ENCODE measurements around the gene PTPRG. TPM values are rescaled to one million over a fixed set of nuclear protein-coding genes. Genes with fewer than 3 reads are reported as not detected.
A peak's percentile ranks its signal among the peaks of the same experiment; 100 is the strongest.

PTPRG gene
- total and polyA plus RNA-seq, 2 donors: 3.9 to 4.1 TPM

DNA sequence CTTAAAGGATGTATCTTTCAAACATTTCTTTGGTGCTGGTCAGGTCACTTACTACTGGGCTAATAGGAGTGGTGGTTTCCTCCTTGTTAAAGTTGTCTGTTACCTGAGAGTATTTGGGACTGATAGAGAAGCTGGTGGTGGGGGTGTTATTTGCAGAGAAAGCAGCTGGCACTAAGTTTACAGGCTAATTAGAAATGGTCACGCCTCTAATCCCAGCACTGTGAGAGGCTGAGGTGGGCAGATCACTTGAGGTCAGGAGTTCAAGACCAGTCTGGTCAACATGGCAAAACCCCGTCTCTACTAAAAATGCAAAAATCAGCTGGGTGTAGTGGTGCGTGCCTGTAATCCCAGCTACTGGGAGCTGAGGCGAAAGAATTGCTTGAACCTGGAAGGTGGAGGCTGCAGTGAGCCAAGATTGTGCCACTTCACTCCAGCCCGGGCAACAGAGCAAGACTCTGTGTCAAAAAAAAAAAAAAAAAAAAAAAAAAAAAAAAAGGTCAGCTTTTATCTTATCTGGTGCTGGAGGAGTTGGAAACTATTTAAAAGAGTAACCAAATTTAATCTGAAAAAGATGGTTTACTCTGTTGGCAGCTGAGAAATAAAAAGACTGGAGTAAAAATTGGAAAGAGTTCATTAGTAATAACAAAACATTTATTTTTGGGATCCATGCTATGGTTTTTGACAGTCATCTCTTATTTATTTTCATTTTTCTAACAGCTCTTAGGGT is 332.6 kb downstream of the PTPRG start:
- Histone ChIP-seq H3K4me3 (ENCODE audit: low read length in 2 of 2) (no peak overlapping the region), H3K4me1 (ENCODE audit: control insufficient read depth in 2 of 2, insufficient read depth in 2 of 2, low read length in 2 of 2) (no peaks in the 10 kb centered on the region), H3K27me3 (ENCODE audit: control insufficient read depth in 2 of 2, insufficient read depth in 1 of 2, low read length in 1 of 2) (no peaks in the 10 kb centered on the region), H3K27ac (ENCODE audit: low read depth in 1 of 2, low read length in 1 of 2) (no peak overlapping the region), H3K36me3 (ENCODE audit: control insufficient read depth in 2 of 2, insufficient read depth in 2 of 2, low read length in 1 of 2) (no peaks in the 10 kb centered on the region), H3K9me3 (ENCODE audit: control insufficient read depth in 2 of 2, insufficient read depth in 1 of 2, low read length in 1 of 2) (no peaks in the 10 kb centered on the region)
- DNase-seq (ENCODE audit: low read depth in 6 of 9, low spot score in 9 of 9): no peak
- 94% methylated on average over 5 of the region's 5 CpGs for WGBS

DNA sequence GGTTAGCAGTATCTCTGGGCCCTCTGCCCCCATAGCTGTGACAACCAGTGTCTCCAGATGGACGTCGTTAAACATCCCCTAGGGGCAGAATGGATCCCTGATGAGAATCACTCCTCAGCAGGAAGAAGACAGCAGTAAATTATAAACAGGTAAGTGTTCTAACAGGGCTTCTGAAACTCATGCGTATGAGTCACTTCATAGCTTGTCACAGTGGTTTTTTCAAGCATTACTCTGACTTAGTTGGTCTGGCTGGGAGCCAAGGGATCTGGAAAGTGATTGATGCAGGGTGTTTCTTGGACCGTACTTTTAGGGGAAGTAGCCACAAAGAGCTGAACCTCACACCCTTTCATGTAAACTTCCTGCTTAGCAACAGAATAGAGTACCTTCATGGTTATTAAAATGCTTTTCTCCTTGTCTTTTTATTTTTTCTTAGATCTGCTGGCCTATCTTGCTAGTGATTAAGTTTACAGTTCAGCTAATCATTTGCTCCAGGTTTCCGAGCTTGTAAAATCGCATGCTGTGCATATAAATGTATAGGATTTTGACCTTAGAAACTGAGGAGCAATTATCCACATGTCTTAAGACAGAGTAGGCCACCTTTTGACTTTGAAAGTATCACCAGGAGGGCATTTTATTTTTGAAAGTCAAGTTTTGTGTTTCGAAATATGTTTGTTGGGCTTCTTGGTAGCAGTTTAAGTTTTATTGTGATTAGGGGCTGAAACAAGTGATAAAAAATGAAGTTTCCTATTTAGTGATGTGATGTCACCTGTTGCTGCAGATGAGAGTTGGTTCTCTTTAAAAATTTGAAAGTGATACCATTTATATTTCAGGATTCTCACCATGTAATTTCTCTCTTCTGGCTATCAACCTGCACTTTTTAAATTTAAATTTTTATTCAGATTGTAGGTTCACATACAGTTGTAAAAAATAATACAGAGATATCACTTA is 333.9 kb downstream of the PTPRG start:
- H3K27me3 ChIP-seq (ENCODE audit: control insufficient read depth in 2 of 2, insufficient read depth in 1 of 2, low read length in 1 of 2): no peaks in the 10 kb centered on the region
- H3K4me3 ChIP-seq (ENCODE audit: low read length in 2 of 2): no peak overlapping the region
- peak overlapping the region in 1 of 2 donors; percentile 8 for H3K27ac ChIP-seq (ENCODE audit: low read depth in 1 of 2, low read length in 1 of 2)
- no peaks in the 10 kb centered on the region for H3K36me3 ChIP-seq (ENCODE audit: control insufficient read depth in 2 of 2, insufficient read depth in 2 of 2, low read length in 1 of 2)
- no peaks in the 10 kb centered on the region for H3K9me3 ChIP-seq (ENCODE audit: control insufficient read depth in 2 of 2, insufficient read depth in 1 of 2, low read length in 1 of 2)
- no peaks in the 10 kb centered on the region for H3K4me1 ChIP-seq (ENCODE audit: control insufficient read depth in 2 of 2, insufficient read depth in 2 of 2, low read length in 2 of 2)
- WGBS: 32% methylated on average over 7 of the region's 7 CpGs
- DNase-seq (ENCODE audit: low read depth in 6 of 9, low spot score in 9 of 9): peak in 3 of 9 donors; percentile 1 to 27 (median 3)

DNA sequence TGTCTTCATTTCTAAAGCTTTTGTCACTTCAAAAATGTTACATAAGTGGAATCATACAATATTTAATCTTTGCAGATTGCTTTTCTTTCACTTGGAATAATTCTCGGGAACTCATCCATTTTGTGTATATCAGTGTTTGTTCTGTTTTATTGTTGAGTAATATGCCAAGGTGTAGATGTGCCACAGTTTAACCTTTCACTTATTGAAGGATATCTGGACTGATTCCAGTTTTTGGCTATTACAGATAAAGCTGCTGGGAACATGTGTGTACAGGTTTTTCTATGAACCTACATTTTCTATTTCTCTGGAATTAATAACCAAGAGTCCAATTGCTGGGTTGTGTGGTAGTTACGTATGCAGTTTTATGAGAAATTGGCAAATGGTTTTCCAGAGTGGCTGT is 334.9 kb downstream of the PTPRG start:
- no peak overlapping the region for H3K4me3 ChIP-seq (ENCODE audit: low read length in 2 of 2)
- H3K27me3 ChIP-seq (ENCODE audit: control insufficient read depth in 2 of 2, insufficient read depth in 1 of 2, low read length in 1 of 2): no peaks in the 10 kb centered on the region
- H3K9me3 ChIP-seq (ENCODE audit: control insufficient read depth in 2 of 2, insufficient read depth in 1 of 2, low read length in 1 of 2): no peaks in the 10 kb centered on the region
- DNase-seq (ENCODE audit: low read depth in 6 of 9, low spot score in 9 of 9): no peak
- no peak overlapping the region for H3K27ac ChIP-seq (ENCODE audit: low read depth in 1 of 2, low read length in 1 of 2)
- no peaks in the 10 kb centered on the region for H3K36me3 ChIP-seq (ENCODE audit: control insufficient read depth in 2 of 2, insufficient read depth in 2 of 2, low read length in 1 of 2)
- 98% methylated on average over 2 of the region's 2 CpGs for WGBS
- no peaks in the 10 kb centered on the region for H3K4me1 ChIP-seq (ENCODE audit: control insufficient read depth in 2 of 2, insufficient read depth in 2 of 2, low read length in 2 of 2)

DNA sequence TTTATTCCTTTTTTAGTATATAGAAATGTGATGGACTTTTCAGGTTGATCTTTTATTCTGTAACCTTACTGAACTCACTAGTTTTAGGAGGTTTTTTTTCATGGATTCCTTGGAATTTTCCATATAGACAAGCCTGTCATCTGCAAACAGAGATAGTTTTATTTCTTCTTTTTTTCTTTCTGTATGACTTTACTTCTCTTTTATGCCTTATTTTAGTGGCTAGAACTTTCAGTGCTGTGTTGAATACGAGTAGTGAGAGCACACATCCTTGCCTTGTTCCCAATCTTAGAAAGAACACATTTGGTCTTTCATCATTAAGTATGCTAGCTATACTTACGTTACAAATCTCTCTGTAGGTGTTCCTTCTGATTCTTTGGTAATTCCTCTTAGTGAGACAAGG is 336.5 kb downstream of the PTPRG start:
- WGBS: 87% methylated on average over 2 of the region's 2 CpGs
- Histone ChIP-seq H3K36me3 (ENCODE audit: control insufficient read depth in 2 of 2, insufficient read depth in 2 of 2, low read length in 1 of 2) (no peaks in the 10 kb centered on the region), H3K4me3 (ENCODE audit: low read length in 2 of 2) (no peak overlapping the region), H3K27ac (ENCODE audit: low read depth in 1 of 2, low read length in 1 of 2) (no peak overlapping the region), H3K27me3 (ENCODE audit: control insufficient read depth in 2 of 2, insufficient read depth in 1 of 2, low read length in 1 of 2) (no peaks in the 10 kb centered on the region), H3K4me1 (ENCODE audit: control insufficient read depth in 2 of 2, insufficient read depth in 2 of 2, low read length in 2 of 2) (no peaks in the 10 kb centered on the region), H3K9me3 (ENCODE audit: control insufficient read depth in 2 of 2, insufficient read depth in 1 of 2, low read length in 1 of 2) (no peaks in the 10 kb centered on the region)
- DNase-seq (ENCODE audit: low read depth in 6 of 9, low spot score in 9 of 9): no peak

DNA sequence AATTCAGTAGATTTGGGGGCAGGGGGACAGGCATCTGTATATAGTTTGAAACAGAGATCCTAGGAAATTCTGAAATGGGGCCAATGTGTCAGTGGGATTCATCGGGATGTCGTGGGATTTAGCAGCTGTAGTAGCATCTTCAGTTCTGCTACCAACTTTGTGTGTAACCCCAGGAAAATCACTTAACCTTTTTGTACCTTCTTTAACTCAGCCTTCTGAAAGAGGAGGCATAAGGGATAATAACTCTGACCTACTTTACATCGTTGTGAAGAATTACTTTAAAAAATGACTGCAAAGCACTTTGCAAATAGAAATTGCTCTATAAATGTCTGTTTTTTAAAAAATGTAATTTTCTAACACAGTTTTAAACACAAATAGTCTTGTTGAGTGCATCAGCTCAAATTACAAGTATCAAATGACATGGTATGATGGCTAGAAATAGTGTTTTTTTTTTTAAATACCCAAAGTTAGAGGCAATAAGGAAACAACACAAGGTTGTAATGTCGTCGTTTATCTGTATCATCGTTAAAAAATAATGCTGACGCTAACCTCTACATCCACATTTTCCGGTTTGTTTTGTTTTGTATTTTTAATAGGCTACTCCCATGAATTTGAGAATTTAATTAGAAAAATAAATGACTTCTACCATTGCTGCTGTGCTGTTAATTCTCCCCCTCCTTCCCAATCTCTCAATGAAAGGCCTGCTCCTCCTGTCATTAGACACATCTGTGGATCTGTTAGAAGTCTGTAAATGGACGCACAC is 338.5 kb downstream of the PTPRG start:
- no peaks in the 10 kb centered on the region for H3K9me3 ChIP-seq (ENCODE audit: control insufficient read depth in 2 of 2, insufficient read depth in 1 of 2, low read length in 1 of 2)
- no peaks in the 10 kb centered on the region for H3K36me3 ChIP-seq (ENCODE audit: control insufficient read depth in 2 of 2, insufficient read depth in 2 of 2, low read length in 1 of 2)
- no peak overlapping the region for H3K4me3 ChIP-seq (ENCODE audit: low read length in 2 of 2)
- H3K27ac ChIP-seq (ENCODE audit: low read depth in 1 of 2, low read length in 1 of 2): no peak overlapping the region
- no peaks in the 10 kb centered on the region for H3K4me1 ChIP-seq (ENCODE audit: control insufficient read depth in 2 of 2, insufficient read depth in 2 of 2, low read length in 2 of 2)
- DNase-seq (ENCODE audit: low read depth in 6 of 9, low spot score in 9 of 9): no peak
- WGBS: 96% methylated on average over 9 of the region's 9 CpGs
- H3K27me3 ChIP-seq (ENCODE audit: control insufficient read depth in 2 of 2, insufficient read depth in 1 of 2, low read length in 1 of 2): no peaks in the 10 kb centered on the region

DNA sequence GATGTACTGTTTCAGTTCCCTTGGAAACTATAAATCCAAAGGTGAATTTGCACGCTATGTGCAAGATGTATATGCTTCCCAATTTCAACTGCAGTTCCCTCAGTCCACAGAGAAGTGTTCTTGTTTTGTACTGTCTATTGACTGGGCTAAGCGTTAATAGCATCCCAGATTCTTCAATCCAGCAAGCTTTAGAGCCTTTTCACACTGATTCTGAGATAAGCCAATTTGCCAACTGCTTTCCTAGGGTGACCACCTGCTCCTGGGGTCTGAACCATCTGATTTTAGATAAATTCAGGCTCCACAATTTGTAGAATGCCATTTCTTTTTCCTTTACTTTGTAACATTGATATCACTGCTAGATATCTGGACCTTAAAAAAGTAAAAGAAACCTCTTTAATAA is 340.1 kb downstream of the PTPRG start:
- no peaks in the 10 kb centered on the region for H3K36me3 ChIP-seq (ENCODE audit: control insufficient read depth in 2 of 2, insufficient read depth in 2 of 2, low read length in 1 of 2)
- no peaks in the 10 kb centered on the region for H3K4me1 ChIP-seq (ENCODE audit: control insufficient read depth in 2 of 2, insufficient read depth in 2 of 2, low read length in 2 of 2)
- H3K9me3 ChIP-seq (ENCODE audit: control insufficient read depth in 2 of 2, insufficient read depth in 1 of 2, low read length in 1 of 2): no peaks in the 10 kb centered on the region
- 92% methylated on average over 2 of the region's 2 CpGs for WGBS
- H3K27ac ChIP-seq (ENCODE audit: low read depth in 1 of 2, low read length in 1 of 2): no peak overlapping the region
- no peaks in the 10 kb centered on the region for H3K27me3 ChIP-seq (ENCODE audit: control insufficient read depth in 2 of 2, insufficient read depth in 1 of 2, low read length in 1 of 2)
- no peak overlapping the region for H3K4me3 ChIP-seq (ENCODE audit: low read length in 2 of 2)
- no peak for DNase-seq (ENCODE audit: low read depth in 6 of 9, low spot score in 9 of 9)

DNA sequence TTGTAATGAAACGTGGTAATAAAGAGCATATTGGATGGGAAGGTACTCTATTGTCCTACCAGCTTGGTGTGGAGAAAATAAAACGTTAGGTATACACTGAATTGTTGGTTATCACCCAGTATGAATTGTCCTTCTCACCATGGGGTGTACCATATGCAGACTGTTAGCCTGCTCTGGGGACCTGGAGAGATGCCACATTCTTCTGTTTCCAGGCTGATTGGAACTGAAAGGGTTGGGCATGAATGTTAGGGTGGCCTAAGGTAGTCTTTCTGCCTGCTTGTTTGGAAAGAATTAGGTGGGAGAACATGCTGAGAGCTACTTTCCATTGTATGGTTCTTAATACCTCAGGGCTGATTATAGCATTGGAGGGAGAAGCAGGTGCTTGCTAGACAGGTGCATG is 340.6 kb downstream of the PTPRG start:
- WGBS: 58% methylated on average over 2 of the region's 2 CpGs
- no peak overlapping the region for H3K27ac ChIP-seq (ENCODE audit: low read depth in 1 of 2, low read length in 1 of 2)
- no peaks in the 10 kb centered on the region for H3K36me3 ChIP-seq (ENCODE audit: control insufficient read depth in 2 of 2, insufficient read depth in 2 of 2, low read length in 1 of 2)
- no peaks in the 10 kb centered on the region for H3K4me1 ChIP-seq (ENCODE audit: control insufficient read depth in 2 of 2, insufficient read depth in 2 of 2, low read length in 2 of 2)
- DNase-seq (ENCODE audit: low read depth in 6 of 9, low spot score in 9 of 9): no peak
- no peaks in the 10 kb centered on the region for H3K9me3 ChIP-seq (ENCODE audit: control insufficient read depth in 2 of 2, insufficient read depth in 1 of 2, low read length in 1 of 2)
- no peaks in the 10 kb centered on the region for H3K27me3 ChIP-seq (ENCODE audit: control insufficient read depth in 2 of 2, insufficient read depth in 1 of 2, low read length in 1 of 2)
- H3K4me3 ChIP-seq (ENCODE audit: low read length in 2 of 2): no peak overlapping the region

DNA sequence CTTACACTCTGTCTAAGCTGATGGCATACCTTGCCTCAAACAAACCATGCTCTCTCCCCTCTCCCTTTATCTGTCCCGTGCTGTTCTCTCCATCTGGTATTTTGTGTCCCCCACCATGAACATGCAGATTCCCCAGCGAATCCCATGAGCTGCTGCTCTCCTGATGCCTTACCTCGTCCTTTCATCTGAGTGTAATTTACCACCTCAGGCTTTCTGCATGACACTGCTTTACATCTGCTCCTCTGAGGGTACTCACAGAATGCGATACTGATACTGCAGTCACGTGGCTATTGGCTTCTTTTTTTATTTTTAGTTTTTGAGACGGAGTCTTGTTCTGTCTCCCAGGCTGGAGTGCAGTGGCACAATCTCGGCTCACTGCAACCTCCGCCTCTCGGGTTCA is 341.7 kb downstream of the PTPRG start:
- no peak overlapping the region for H3K27ac ChIP-seq (ENCODE audit: low read depth in 1 of 2, low read length in 1 of 2)
- no peaks in the 10 kb centered on the region for H3K4me1 ChIP-seq (ENCODE audit: control insufficient read depth in 2 of 2, insufficient read depth in 2 of 2, low read length in 2 of 2)
- no peaks in the 10 kb centered on the region for H3K36me3 ChIP-seq (ENCODE audit: control insufficient read depth in 2 of 2, insufficient read depth in 2 of 2, low read length in 1 of 2)
- no peaks in the 10 kb centered on the region for H3K9me3 ChIP-seq (ENCODE audit: control insufficient read depth in 2 of 2, insufficient read depth in 1 of 2, low read length in 1 of 2)
- H3K27me3 ChIP-seq (ENCODE audit: control insufficient read depth in 2 of 2, insufficient read depth in 1 of 2, low read length in 1 of 2): no peaks in the 10 kb centered on the region
- 93% methylated on average over 9 of the region's 9 CpGs for WGBS
- no peak for DNase-seq (ENCODE audit: low read depth in 6 of 9, low spot score in 9 of 9)
- no peak overlapping the region for H3K4me3 ChIP-seq (ENCODE audit: low read length in 2 of 2)
